Upper lobe of left lung (tissue), 4 donors: ENCODE data around the gene TTF2.

Source experiments
- CTCF ChIP-seq, 6 experiments: fragments of 450-650 bp in 4 of 6; fragments of 200-600 bp in 2 of 6; sonication (generic) in 2 of 6; IDR thresholded peaks; one replicate each; pipeline ENCODE4 v1.5.1; 2016 to 2019; ENCODE audit warnings: antibody characterized with exemption in 6 of 6
- POLR2A ChIP-seq, 4 donors: fragments of 450-650 bp; IDR thresholded peaks; one replicate each; pipeline ENCODE4 v1.5.1; 2016 to 2017; ENCODE audit warnings: antibody characterized with exemption in 4 of 4, mild to moderate bottlenecking in 2 of 4

GRCh38 chr1:117104986-117105385, 44.9 kb downstream of the TTF2 start:
- TF ChIP-seq CTCF (IDR thresholded peaks at IDR 0.05) = no peak
- TF ChIP-seq POLR2A (IDR thresholded peaks at IDR 0.05) = no peak
